ENCODE data around the gene SEL1L. TPM values are rescaled to one million over a fixed set of nuclear protein-coding genes. Genes with fewer than 3 reads are reported as not detected.

SEL1L gene
- total and polyA plus RNA-seq, 2 of the 13 experiments (the other 11 are each of a cell fraction or from before 2014, with no cell fraction given): 15.3 to 61.0 TPM

DNA sequence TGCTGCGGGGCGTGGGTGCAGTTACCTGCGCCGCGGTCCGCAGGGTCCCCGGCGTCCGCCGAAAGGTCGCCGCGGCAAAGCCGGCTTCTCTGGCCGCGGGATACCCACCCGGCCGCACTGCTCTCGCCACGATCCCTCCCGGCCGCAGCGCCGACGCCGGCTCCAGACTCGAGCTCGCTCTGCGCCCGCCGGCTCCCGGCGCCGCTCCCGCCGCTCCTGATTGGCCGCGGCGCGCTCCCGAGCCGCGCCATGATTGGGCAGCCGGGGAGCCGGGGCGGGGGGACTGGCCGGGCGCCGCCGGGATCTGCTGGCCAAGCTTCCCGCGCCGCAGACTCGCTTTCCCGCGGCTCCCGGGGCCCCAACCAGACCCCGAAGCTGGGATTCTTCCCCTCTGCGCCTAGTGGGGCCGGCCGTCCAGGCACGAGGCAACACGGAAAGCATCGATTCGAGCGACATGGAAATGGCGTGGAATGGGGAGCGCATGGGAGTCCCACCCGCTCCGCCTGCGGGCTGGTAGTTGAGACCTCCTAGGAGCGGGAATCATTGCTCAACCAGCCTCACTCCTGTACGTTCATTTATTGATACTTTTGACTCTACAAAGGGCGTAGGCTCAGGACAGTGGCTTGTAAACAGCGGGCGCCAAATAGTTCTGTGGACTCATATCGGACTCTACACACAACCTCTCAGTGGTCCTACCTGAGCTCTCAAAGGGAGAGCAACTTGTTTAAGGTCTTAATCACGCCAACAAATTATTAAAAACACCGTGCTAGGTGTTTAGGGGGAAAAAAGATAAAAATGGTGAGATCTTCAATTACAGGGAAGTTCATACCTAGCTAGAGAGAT lies 97.1 kb downstream of the SEL1L start (continued):
- TF ChIP-seq, protein P1, sequence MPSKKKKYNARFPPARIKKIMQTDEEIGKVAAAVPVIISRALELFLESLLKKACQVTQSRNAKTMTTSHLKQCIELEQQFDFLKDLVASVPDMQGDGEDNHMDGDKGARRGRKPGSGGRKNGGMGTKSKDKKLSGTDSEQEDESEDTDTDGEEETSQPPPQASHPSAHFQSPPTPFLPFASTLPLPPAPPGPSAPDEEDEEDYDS (CRISPR knock-in tag; IDR thresholded peaks at IDR 0.05): no peak
- TF ChIP-seq GFI1 (CRISPR knock-in tag; IDR thresholded peaks at IDR 0.05; ENCODE audit: borderline replicate concordance) (0 out of 2 replicates have a peak, but pooled peaks have one; percentile 28), SOX6 (IDR thresholded peaks at IDR 0.05) (no peak), SOX6 (CRISPR knock-in tag; IDR thresholded peaks at IDR 0.05) (0 out of 2 replicates have a peak, but pooled peaks have one; percentile 19), CENPX (CRISPR knock-in tag; IDR thresholded peaks at IDR 0.05) (no peak), ZFP82 (CRISPR knock-in tag; IDR thresholded peaks at IDR 0.05; ENCODE audit: borderline replicate concordance) (no peak; the same call in 1 of the 2 replicates), HES4 (CRISPR knock-in tag; IDR thresholded peaks at IDR 0.05; ENCODE audit: borderline replicate concordance) (0 out of 2 replicates have a peak, but pooled peaks have one; percentile 43), ZMYM4 (CRISPR knock-in tag; IDR thresholded peaks at IDR 0.05) (peak; percentile 27; the same call in 1 of the 2 replicates), ZNF879 (CRISPR knock-in tag; IDR thresholded peaks at IDR 0.05) (0 out of 2 replicates have a peak, but pooled peaks have one; percentile 29), DPF2 (CRISPR knock-in tag; IDR thresholded peaks at IDR 0.05; ENCODE audit: borderline replicate concordance, low read depth) (no peak), ISX (CRISPR knock-in tag; conservative IDR thresholded peaks at IDR 0.05) (no peak), GTF3A (CRISPR knock-in tag; conservative IDR thresholded peaks at IDR 0.05) (no peak), BORCS8-MEF2B (CRISPR knock-in tag; IDR thresholded peaks at IDR 0.05) (peak; percentile 89), RXRA (CRISPR knock-in tag; IDR thresholded peaks at IDR 0.05) (no peak), SKI (IDR thresholded peaks at IDR 0.05; ENCODE audit: partially characterized antibody) (peak; percentile 55)
- TF ChIP-seq, protein P2, sequence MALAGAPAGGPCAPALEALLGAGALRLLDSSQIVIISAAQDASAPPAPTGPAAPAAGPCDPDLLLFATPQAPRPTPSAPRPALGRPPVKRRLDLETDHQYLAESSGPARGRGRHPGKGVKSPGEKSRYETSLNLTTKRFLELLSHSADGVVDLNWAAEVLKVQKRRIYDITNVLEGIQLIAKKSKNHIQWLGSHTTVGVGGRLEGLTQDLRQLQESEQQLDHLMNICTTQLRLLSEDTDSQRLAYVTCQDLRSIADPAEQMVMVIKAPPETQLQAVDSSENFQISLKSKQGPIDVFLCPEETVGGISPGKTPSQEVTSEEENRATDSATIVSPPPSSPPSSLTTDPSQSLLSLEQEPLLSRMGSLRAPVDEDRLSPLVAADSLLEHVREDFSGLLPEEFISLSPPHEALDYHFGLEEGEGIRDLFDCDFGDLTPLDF (CRISPR knock-in tag; IDR thresholded peaks at IDR 0.05): peak; percentile 84
- TF ChIP-seq, protein P3, sequence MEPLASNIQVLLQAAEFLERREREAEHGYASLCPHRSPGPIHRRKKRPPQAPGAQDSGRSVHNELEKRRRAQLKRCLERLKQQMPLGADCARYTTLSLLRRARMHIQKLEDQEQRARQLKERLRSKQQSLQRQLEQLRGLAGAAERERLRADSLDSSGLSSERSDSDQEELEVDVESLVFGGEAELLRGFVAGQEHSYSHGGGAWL (CRISPR knock-in tag; IDR thresholded peaks at IDR 0.05): peak; percentile 60; the same call in 1 of the 2 replicates
- TF ChIP-seq, protein P4, sequence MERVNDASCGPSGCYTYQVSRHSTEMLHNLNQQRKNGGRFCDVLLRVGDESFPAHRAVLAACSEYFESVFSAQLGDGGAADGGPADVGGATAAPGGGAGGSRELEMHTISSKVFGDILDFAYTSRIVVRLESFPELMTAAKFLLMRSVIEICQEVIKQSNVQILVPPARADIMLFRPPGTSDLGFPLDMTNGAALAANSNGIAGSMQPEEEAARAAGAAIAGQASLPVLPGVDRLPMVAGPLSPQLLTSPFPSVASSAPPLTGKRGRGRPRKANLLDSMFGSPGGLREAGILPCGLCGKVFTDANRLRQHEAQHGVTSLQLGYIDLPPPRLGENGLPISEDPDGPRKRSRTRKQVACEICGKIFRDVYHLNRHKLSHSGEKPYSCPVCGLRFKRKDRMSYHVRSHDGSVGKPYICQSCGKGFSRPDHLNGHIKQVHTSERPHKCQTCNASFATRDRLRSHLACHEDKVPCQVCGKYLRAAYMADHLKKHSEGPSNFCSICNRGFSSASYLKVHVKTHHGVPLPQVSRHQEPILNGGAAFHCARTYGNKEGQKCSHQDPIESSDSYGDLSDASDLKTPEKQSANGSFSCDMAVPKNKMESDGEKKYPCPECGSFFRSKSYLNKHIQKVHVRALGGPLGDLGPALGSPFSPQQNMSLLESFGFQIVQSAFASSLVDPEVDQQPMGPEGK (CRISPR knock-in tag; IDR thresholded peaks at IDR 0.05): no peak
- TF ChIP-seq, protein P5, sequence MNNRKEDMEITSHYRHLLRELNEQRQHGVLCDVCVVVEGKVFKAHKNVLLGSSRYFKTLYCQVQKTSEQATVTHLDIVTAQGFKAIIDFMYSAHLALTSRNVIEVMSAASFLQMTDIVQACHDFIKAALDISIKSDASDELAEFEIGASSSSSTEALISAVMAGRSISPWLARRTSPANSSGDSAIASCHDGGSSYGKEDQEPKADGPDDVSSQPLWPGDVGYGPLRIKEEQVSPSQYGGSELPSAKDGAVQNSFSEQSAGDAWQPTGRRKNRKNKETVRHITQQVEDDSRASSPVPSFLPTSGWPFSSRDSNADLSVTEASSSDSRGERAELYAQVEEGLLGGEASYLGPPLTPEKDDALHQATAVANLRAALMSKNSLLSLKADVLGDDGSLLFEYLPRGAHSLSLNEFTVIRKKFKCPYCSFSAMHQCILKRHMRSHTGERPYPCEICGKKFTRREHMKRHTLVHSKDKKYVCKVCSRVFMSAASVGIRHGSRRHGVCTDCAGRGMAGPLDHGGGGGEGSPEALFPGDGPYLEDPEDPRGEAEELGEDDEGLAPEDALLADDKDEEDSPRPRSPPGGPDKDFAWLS (CRISPR knock-in tag; IDR thresholded peaks at IDR 0.05; ENCODE audit: borderline replicate concordance): no peak
- TF ChIP-seq, protein P6, sequence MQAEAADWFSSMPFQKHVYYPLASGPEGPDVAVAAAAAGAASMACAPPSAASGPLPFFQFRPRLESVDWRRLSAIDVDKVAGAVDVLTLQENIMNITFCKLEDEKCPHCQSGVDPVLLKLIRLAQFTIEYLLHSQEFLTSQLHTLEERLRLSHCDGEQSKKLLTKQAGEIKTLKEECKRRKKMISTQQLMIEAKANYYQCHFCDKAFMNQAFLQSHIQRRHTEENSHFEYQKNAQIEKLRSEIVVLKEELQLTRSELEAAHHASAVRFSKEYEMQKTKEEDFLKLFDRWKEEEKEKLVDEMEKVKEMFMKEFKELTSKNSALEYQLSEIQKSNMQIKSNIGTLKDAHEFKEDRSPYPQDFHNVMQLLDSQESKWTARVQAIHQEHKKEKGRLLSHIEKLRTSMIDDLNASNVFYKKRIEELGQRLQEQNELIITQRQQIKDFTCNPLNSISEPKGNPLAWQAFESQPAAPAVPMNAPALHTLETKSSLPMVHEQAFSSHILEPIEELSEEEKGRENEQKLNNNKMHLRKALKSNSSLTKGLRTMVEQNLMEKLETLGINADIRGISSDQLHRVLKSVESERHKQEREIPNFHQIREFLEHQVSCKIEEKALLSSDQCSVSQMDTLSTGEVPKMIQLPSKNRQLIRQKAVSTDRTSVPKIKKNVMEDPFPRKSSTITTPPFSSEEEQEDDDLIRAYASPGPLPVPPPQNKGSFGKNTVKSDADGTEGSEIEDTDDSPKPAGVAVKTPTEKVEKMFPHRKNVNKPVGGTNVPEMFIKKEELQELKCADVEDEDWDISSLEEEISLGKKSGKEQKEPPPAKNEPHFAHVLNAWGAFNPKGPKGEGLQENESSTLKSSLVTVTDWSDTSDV (CRISPR knock-in tag; IDR thresholded peaks at IDR 0.05): 0 out of 2 replicates have a peak, but pooled peaks have one; percentile 63
